Activated naive CD8-positive, alpha-beta T cell treated with anti-CD3 and anti-CD28 coated beads, Interleukin-2, amount 10 ng/mL, durations not matched to agents 7 days and 5 days (primary cell): ENCODE measurements around the gene CTSC. TPM values are rescaled to one million over a fixed set of nuclear protein-coding genes. Genes with fewer than 3 reads are reported as not detected.

Experiments used
- ATAC-seq: fragments of 150-1000 bp; cut with Tn5 transposase; one replicate; pipeline ENCODE4 v1.10.0; 2021; ENCODE audit warnings: low read depth, moderate library complexity
- POLR2A ChIA-PET: fragments of 350-600 bp; sonication (Branson Sonifier 250); formaldehyde crosslinking; loops from one replicate; lab custom pipeline; 2021; ENCODE audit warnings: antibody characterized with exemption; lab: Charles Lee
- DNase-seq: peaks from one replicate; pipeline ENCODE4 v3.0.0; 2021
- H3K27ac Mint-ChIP-seq: one replicate; pipeline ENCODE4 v1.8.0; 2022; ENCODE audit warnings: mild to moderate bottlenecking, mixed read lengths
- H3K27me3 Mint-ChIP-seq: one replicate; pipeline ENCODE4 v1.8.0; 2022; ENCODE audit warnings: mild to moderate bottlenecking, moderate library complexity, mixed read lengths
- H3K36me3 Mint-ChIP-seq: one replicate; pipeline ENCODE4 v1.8.0; 2021; ENCODE audit warnings: mild to moderate bottlenecking, mixed read lengths
- H3K4me1 Mint-ChIP-seq: one replicate; pipeline ENCODE4 v1.8.0; 2021; ENCODE audit warnings: mixed read lengths
- H3K4me3 Mint-ChIP-seq: one replicate; pipeline ENCODE4 v1.8.0; 2022; ENCODE audit warnings: mild to moderate bottlenecking, moderate library complexity, mixed read lengths
- H3K9me3 Mint-ChIP-seq: one replicate; pipeline ENCODE4 v1.8.0; 2021; ENCODE audit warnings: mixed read lengths
- total RNA-seq, 2 experiments: library from RNA; stranded (reverse); gene quantifications; one replicate each; pipeline ENCODE4 v1.2.3, GENCODE V29; 2021

The CTSC gene
- 100 to 1,000 TPM; 131 to 134 TPM for total RNA-seq

GRCh38 chr11:88337181-88337986 is at the start of gene CTSC:
Gene CTSC (minus strand): TSS chr11:88337736. CDS start chr11:88337672, 64 bp downstream.
- peaks cover 57% of the 10 kb centered on the region for H3K4me1 Mint-ChIP-seq
- ATAC-seq (peak; percentile 91), DNase-seq (peak; percentile 95)
- no peaks in the 10 kb centered on the region for H3K9me3 Mint-ChIP-seq
- peak within 1 kb of the TSS; percentile 93 for H3K4me3 Mint-ChIP-seq
- no peaks in the 10 kb centered on the region for H3K27me3 Mint-ChIP-seq
- H3K27ac Mint-ChIP-seq: peak within 1 kb of the TSS; percentile 97
- peaks cover 45% of the 10 kb centered on the region for H3K36me3 Mint-ChIP-seq
- POLR2A ChIA-PET: interaction anchor here (0.7 to 3.0 kb wide), 16 partner anchors 10 to 196 kb away, joined by 3 to 35 read pairs (median 7); no protein-coding TSS in a partner anchor

GRCh38 chr11:88384669-88385005 is 47.1 kb upstream of the CTSC start:
- ATAC-seq (no peak), DNase-seq (no peak)
- peaks cover 3% of the 10 kb centered on the region for H3K4me1 Mint-ChIP-seq
- no peak overlapping the region for H3K27ac Mint-ChIP-seq
- no peak overlapping the region for H3K4me3 Mint-ChIP-seq
- no peaks in the 10 kb centered on the region for H3K27me3 Mint-ChIP-seq
- POLR2A ChIA-PET: no interaction called here
- peaks cover 1% of the 10 kb centered on the region for H3K36me3 Mint-ChIP-seq
- H3K9me3 Mint-ChIP-seq: peaks cover 1% of the 10 kb centered on the region

GRCh38 chr11:88384004-88384668 is 46.6 kb upstream of the CTSC start:
- H3K27me3 Mint-ChIP-seq: no peaks in the 10 kb centered on the region
- ATAC-seq (no peak), DNase-seq (no peak)
- peaks cover 3% of the 10 kb centered on the region for H3K4me1 Mint-ChIP-seq
- peaks cover 1% of the 10 kb centered on the region for H3K9me3 Mint-ChIP-seq
- peaks cover 1% of the 10 kb centered on the region for H3K36me3 Mint-ChIP-seq
- no peak overlapping the region for H3K4me3 Mint-ChIP-seq
- no peak overlapping the region for H3K27ac Mint-ChIP-seq
- POLR2A ChIA-PET: no interaction called here

- no peak overlapping the region for H3K27ac Mint-ChIP-seq
- DNase-seq: no peak
- no peak for ATAC-seq
- peaks cover 1% of the 10 kb centered on the region for H3K9me3 Mint-ChIP-seq
- H3K4me3 Mint-ChIP-seq: no peak overlapping the region
- H3K4me1 Mint-ChIP-seq: peaks cover 3% of the 10 kb centered on the region
- H3K36me3 Mint-ChIP-seq: peaks cover 3% of the 10 kb centered on the region
- H3K27me3 Mint-ChIP-seq: no peaks in the 10 kb centered on the region
- POLR2A ChIA-PET: interaction anchor here (0.6 kb wide), 1 partner anchor 56 kb away, joined by 3 read pairs; no protein-coding TSS in a partner anchor
These were observed 45.9 kb upstream of the CTSC start for GRCh38 chr11:88383447-88383846.

- H3K27ac Mint-ChIP-seq: no peak overlapping the region
- POLR2A ChIA-PET: interaction anchor here (0.7 kb wide), 1 partner anchor 31 kb away, joined by 4 read pairs; no protein-coding TSS in a partner anchor
- H3K4me1 Mint-ChIP-seq: peaks cover 11% of the 10 kb centered on the region
- no peak for ATAC-seq
- peaks cover 15% of the 10 kb centered on the region for H3K36me3 Mint-ChIP-seq
- H3K9me3 Mint-ChIP-seq: peaks cover 3% of the 10 kb centered on the region
- H3K4me3 Mint-ChIP-seq: no peak overlapping the region
- H3K27me3 Mint-ChIP-seq: no peaks in the 10 kb centered on the region
- no peak for DNase-seq
These were observed 41.6 kb upstream of the CTSC start for GRCh38 chr11:88379130-88379529.

- ATAC-seq (no peak), DNase-seq (no peak)
- Mint-ChIP-seq H3K9me3 (peaks cover 3% of the 10 kb centered on the region), H3K36me3 (peaks cover 20% of the 10 kb centered on the region), H3K27me3 (no peaks in the 10 kb centered on the region), H3K4me1 (peaks cover 11% of the 10 kb centered on the region), H3K4me3 (no peak overlapping the region), H3K27ac (no peak overlapping the region)
- POLR2A ChIA-PET: interaction anchor here (0.7 kb wide), 1 partner anchor 32 kb away, joined by 4 read pairs; no protein-coding TSS in a partner anchor
These were observed 41.0 kb upstream of the CTSC start for GRCh38 chr11:88378422-88379066.

GRCh38 chr11:88377646-88378045 is 40.1 kb upstream of the CTSC start:
- Mint-ChIP-seq H3K36me3 (peaks cover 21% of the 10 kb centered on the region), H3K4me3 (no peak overlapping the region)

GRCh38 chr11:88377144-88377543 is 39.6 kb upstream of the CTSC start:
- no peaks in the 10 kb centered on the region for H3K27me3 Mint-ChIP-seq
- peaks cover 11% of the 10 kb centered on the region for H3K4me1 Mint-ChIP-seq
- peaks cover 3% of the 10 kb centered on the region for H3K9me3 Mint-ChIP-seq
- DNase-seq (no peak), ATAC-seq (no peak)
- POLR2A ChIA-PET: interaction anchor here (1.9 kb wide), 1 partner anchor 40 kb away, joined by 8 read pairs; the partner anchor contains the start of gene CTSC
- H3K36me3 Mint-ChIP-seq: peaks cover 23% of the 10 kb centered on the region
- no peak overlapping the region for H3K27ac Mint-ChIP-seq
- H3K4me3 Mint-ChIP-seq: no peak overlapping the region

More at GRCh38 chr11:88377646-88378045, 40.1 kb upstream of the CTSC start:
- ATAC-seq (no peak), DNase-seq (no peak)
- POLR2A ChIA-PET: interaction anchor here (1.9 kb wide), 1 partner anchor 40 kb away, joined by 8 read pairs; the partner anchor contains the start of gene CTSC
- Mint-ChIP-seq H3K9me3 (peaks cover 3% of the 10 kb centered on the region), H3K27me3 (no peaks in the 10 kb centered on the region), H3K27ac (no peak overlapping the region), H3K4me1 (peaks cover 11% of the 10 kb centered on the region)

- Mint-ChIP-seq H3K27ac (peak overlapping the region; percentile 49), H3K4me3 (peak overlapping the region; percentile 50), H3K4me1 (peaks cover 15% of the 10 kb centered on the region), H3K9me3 (peaks cover 3% of the 10 kb centered on the region), H3K36me3 (peaks cover 22% of the 10 kb centered on the region), H3K27me3 (no peaks in the 10 kb centered on the region)
- POLR2A ChIA-PET: interaction anchor here (1.9 kb wide), 1 partner anchor 39 kb away, joined by 8 read pairs; the partner anchor contains the start of gene CTSC
- DNase-seq (no peak), ATAC-seq (peak; percentile 45)
These were observed 38.5 kb upstream of the CTSC start for GRCh38 chr11:88375927-88376470.

- peaks cover 16% of the 10 kb centered on the region for H3K36me3 Mint-ChIP-seq
- H3K4me3 Mint-ChIP-seq: no peak overlapping the region
- POLR2A ChIA-PET: no interaction called here
- DNase-seq (no peak), ATAC-seq (no peak)
- peaks cover 18% of the 10 kb centered on the region for H3K4me1 Mint-ChIP-seq
- H3K9me3 Mint-ChIP-seq: peaks cover 2% of the 10 kb centered on the region
- no peak overlapping the region for H3K27ac Mint-ChIP-seq
- H3K27me3 Mint-ChIP-seq: no peaks in the 10 kb centered on the region
These were observed 33.2 kb upstream of the CTSC start for GRCh38 chr11:88370782-88371181.

- Mint-ChIP-seq H3K27me3 (no peaks in the 10 kb centered on the region), H3K27ac (no peak overlapping the region), H3K4me1 (peaks cover 29% of the 10 kb centered on the region), H3K9me3 (peaks cover 1% of the 10 kb centered on the region), H3K36me3 (peaks cover under 1% of the 10 kb centered on the region), H3K4me3 (peak overlapping the region; percentile 47)
- no peak for DNase-seq
- ATAC-seq: peak; percentile 67
- POLR2A ChIA-PET: interaction anchor here (0.5 to 0.9 kb wide), 4 partner anchors 11 to 81 kb away, joined by 3 to 5 read pairs (median 3); no protein-coding TSS in a partner anchor
These were observed 29.8 kb upstream of the CTSC start for GRCh38 chr11:88367310-88367709.

GRCh38 chr11:88363648-88364065 is 26.1 kb upstream of the CTSC start:
- Mint-ChIP-seq H3K36me3 (no peaks in the 10 kb centered on the region), H3K9me3 (peaks cover 1% of the 10 kb centered on the region), H3K4me3 (peak overlapping the region; percentile 3), H3K27ac (no peak overlapping the region), H3K4me1 (peaks cover 34% of the 10 kb centered on the region), H3K27me3 (no peaks in the 10 kb centered on the region)
- ATAC-seq (peak; percentile 42), DNase-seq (no peak)
- POLR2A ChIA-PET: no interaction called here

- Mint-ChIP-seq H3K27me3 (no peaks in the 10 kb centered on the region), H3K9me3 (peaks cover 1% of the 10 kb centered on the region), H3K4me1 (peaks cover 34% of the 10 kb centered on the region), H3K4me3 (no peak overlapping the region), H3K36me3 (no peaks in the 10 kb centered on the region), H3K27ac (peak overlapping the region; percentile 34)
- DNase-seq: no peak
- no peak for ATAC-seq
- POLR2A ChIA-PET: no interaction called here
These were observed 25.5 kb upstream of the CTSC start for GRCh38 chr11:88363004-88363403.
